Testis (tissue), 3 donors: ENCODE measurements around the gene CAMK2B. TPM values are rescaled to one million over a fixed set of nuclear protein-coding genes. Genes with fewer than 3 reads are reported as not detected.

Source experiments
- DNase-seq: peaks from one replicate; pipeline ENCODE4 v3.0.0-alpha.2; 2019
- H3K27ac ChIP-seq, 2 donors: fragments of 200-600 bp; sonication (generic); one replicate each; pipeline ENCODE4 v1.5.1; 2019
- H3K27me3 ChIP-seq: fragments of 200-600 bp; sonication (generic); one replicate; pipeline ENCODE4 v1.5.1; 2019
- H3K36me3 ChIP-seq: fragments of 200-600 bp; sonication (generic); one replicate; pipeline ENCODE4 v1.5.1; 2017; ENCODE audit warnings: low read depth; ENCODE audit errors: missing control alignments
- H3K4me1 ChIP-seq: fragments of 200-600 bp; sonication (generic); one replicate; pipeline ENCODE4 v1.5.1; 2019
- H3K4me3 ChIP-seq, 2 donors: fragments of 200-600 bp; sonication (generic); one replicate each; pipeline ENCODE4 v1.5.1; 2017 to 2019
- H3K9me3 ChIP-seq: fragments of 200-600 bp; sonication (generic); one replicate; pipeline ENCODE4 v1.5.1; 2017
- POLR2A ChIP-seq: fragments of 450-650 bp; IDR thresholded peaks from one replicate; pipeline ENCODE4 v1.6.1; 2017; ENCODE audit warnings: antibody characterized with exemption, mild to moderate bottlenecking, moderate library complexity
- WGBS, 2 donors: methylation state at CpG; one replicate each; pipeline ENCODE4 v1.1.5; 2018; 5-methylcytosine and 5-hydroxymethylcytosine counted together
- intact Hi-C: fragments of 100-400 bp; cut with DNase I; formaldehyde crosslinking; loops from one replicate; pipeline ENCODE4 v1.15.1; 2023; ENCODE audit warnings: low total_unique reads
- polyA plus RNA-seq: library from polyadenylated mRNA; stranded (reverse); fragments of 350-450 nt; fragmentation: Illumina TruSeq; extraction: RNeasy Lipid Tissue Mini Kit (QIAGEN cat#74804); gene quantifications from one replicate; pipeline ENCODE4 v1.2.3, GENCODE V29; 2014; ENCODE audit warnings: low read depth, low replicate concordance; ENCODE audit not compliant: insufficient read depth
- total RNA-seq, 2 donors: library from RNA; depleted of rRNA; stranded (reverse); fragments of >200 nt; gene quantifications; one replicate each; pipeline ENCODE4 v1.2.3, GENCODE V29; 2016
- TF ChIP-seq, protein P1 (sequence below), 3 experiments: fragments of 450-650 bp in 2 of 3; fragments of 200-600 bp in 1 of 3; sonication (generic) in 1 of 3; IDR thresholded peaks; one replicate each; pipeline ENCODE4 v1.5.1; 2016 to 2019; ENCODE audit warnings: antibody characterized with exemption in 3 of 3, mild to moderate bottlenecking in 2 of 3, moderate library complexity in 1 of 3

Gene CAMK2B
- total and polyA plus RNA-seq, 3 donors from 2014 or later = 4.0 to 12.5 (median 12.1) TPM

DNA sequence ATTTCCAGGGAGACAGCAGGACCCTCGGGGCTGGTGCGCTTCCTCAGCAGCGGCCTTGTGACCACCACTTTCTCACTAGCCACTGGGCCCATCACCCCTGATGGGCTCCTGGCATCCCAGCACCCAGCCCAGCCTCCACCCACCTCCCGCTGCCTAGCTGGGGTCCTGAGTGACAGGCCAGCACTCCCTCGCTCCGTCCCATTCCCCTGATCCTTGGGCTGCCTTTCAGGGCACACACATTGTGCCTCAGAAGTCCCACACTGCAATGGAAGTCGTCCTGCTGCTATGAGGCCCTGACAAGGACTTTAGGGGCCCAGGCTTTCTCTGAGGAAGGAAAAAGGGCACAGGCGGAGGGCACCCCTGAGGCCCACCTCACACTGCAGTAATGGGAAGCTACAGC, 12.4 kb downstream of the CAMK2B start:
- no peaks in the 10 kb centered on the region for H3K4me1 ChIP-seq
- no peak overlapping the region for H3K4me3 ChIP-seq
- no peaks in the 10 kb centered on the region for H3K36me3 ChIP-seq
- intact Hi-C loops = no loop called here
- no peak overlapping the region for H3K27ac ChIP-seq
- WGBS, 2 donors = 86 to 97% methylated on average over 6 to 8 of the region's 8 CpGs
- no peaks in the 10 kb centered on the region for H3K9me3 ChIP-seq
- no peaks in the 10 kb centered on the region for H3K27me3 ChIP-seq
- DNase-seq = peak; percentile 7
- TF ChIP-seq POLR2A = no peak
- TF ChIP-seq, protein P1, sequence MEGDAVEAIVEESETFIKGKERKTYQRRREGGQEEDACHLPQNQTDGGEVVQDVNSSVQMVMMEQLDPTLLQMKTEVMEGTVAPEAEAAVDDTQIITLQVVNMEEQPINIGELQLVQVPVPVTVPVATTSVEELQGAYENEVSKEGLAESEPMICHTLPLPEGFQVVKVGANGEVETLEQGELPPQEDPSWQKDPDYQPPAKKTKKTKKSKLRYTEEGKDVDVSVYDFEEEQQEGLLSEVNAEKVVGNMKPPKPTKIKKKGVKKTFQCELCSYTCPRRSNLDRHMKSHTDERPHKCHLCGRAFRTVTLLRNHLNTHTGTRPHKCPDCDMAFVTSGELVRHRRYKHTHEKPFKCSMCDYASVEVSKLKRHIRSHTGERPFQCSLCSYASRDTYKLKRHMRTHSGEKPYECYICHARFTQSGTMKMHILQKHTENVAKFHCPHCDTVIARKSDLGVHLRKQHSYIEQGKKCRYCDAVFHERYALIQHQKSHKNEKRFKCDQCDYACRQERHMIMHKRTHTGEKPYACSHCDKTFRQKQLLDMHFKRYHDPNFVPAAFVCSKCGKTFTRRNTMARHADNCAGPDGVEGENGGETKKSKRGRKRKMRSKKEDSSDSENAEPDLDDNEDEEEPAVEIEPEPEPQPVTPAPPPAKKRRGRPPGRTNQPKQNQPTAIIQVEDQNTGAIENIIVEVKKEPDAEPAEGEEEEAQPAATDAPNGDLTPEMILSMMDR (IDR thresholded peaks at IDR 0.05) = no peak

DNA sequence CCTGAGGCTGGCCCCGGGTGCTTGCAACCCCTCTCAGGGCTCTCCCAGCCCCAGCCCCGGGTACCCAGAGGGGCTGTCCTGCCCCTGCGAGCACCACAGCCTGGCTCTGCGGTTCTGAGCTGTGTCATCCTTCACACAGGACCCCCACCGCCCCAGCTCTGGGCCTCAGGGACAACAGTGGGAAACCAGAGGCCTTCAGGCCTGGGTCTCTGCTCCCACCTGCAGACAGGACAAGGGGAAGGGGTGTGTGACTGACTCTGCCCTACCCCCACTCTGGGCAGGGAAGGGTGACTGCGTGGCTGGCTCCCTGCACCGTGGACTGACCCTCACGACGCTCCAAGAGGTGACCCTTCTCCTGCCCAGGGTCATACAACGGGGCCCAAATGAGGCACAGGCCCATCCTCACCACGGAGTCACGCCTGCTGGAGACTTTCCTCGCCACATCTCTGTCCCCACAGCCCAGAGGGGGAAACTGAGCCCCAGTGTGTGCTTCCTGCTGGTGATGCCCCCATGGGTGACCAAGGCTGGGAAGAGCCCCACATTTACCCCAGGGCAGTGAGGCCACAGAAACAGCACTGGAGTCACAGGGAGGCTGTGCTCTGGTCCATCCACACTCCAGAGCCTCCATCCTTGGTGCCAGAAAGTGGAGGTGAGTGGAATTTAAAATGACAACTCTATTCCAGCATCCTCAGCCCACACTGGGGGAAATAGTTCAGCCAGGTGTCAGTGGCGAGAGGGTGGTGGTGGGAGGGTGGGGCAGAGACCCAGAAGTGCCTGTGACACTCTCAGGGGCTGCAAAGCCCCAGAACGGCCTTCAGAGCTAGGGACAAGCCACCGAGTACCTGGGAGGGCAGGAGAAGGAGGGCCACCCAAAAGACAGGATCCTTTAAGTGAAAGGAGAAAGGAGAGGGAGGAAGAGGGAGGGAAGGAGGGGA, 13.6 kb downstream of the CAMK2B start:
- Histone ChIP-seq H3K36me3 (no peaks in the 10 kb centered on the region), H3K27ac (no peak overlapping the region), H3K9me3 (no peaks in the 10 kb centered on the region), H3K4me3 (no peak overlapping the region), H3K4me1 (no peaks in the 10 kb centered on the region), H3K27me3 (no peaks in the 10 kb centered on the region)
- TF ChIP-seq, protein P1 (IDR thresholded peaks at IDR 0.05) = no peak
- TF ChIP-seq POLR2A = no peak
- intact Hi-C loops = no loop called here
- DNase-seq = peak; percentile 7
- 78 to 93% methylated on average over 4 to 12 of the region's 16 CpGs for WGBS, 2 donors

DNA sequence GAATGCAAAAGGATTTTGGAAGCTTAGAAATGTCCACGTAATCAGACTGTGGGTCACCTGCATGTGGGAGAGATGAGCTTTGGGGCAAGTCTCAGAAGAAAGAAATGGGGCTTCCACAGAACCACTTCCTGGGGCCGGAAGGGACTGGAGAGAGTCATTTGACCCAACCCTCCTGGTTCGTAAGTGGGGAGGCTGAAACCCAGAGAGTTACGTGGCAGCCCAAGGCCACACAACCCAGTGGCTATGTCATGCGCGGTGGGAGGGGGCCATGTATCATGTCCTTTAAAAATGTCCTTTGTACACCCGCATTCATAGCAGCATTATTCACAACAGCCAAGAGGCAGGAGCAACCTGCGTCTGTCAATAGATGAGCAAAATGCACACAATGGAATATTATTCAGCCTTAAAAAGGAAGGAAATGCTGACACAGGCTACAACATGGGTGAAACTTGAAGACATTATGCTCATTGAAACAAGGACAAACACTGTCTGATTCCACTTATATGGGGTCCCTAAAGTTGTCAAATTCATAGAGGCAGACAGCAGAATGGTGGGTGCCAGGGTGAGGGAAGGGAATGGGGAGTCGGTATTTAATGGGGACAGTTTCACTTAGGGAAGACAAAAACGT, 15.1 kb downstream of the CAMK2B start:
- H3K9me3 ChIP-seq = no peaks in the 10 kb centered on the region
- H3K4me1 ChIP-seq = no peaks in the 10 kb centered on the region
- peak; percentile 11 for DNase-seq
- H3K27me3 ChIP-seq = no peaks in the 10 kb centered on the region
- WGBS, 2 donors = 43 to 64% methylated on average over 10 of the region's 10 CpGs
- intact Hi-C loops = no loop called here
- H3K36me3 ChIP-seq = no peaks in the 10 kb centered on the region
- no peak overlapping the region for H3K27ac ChIP-seq
- H3K4me3 ChIP-seq = peak overlapping the region; percentile 37 to 53
- TF ChIP-seq POLR2A = no peak
- TF ChIP-seq, protein P1 (IDR thresholded peaks at IDR 0.05) = no peak

DNA sequence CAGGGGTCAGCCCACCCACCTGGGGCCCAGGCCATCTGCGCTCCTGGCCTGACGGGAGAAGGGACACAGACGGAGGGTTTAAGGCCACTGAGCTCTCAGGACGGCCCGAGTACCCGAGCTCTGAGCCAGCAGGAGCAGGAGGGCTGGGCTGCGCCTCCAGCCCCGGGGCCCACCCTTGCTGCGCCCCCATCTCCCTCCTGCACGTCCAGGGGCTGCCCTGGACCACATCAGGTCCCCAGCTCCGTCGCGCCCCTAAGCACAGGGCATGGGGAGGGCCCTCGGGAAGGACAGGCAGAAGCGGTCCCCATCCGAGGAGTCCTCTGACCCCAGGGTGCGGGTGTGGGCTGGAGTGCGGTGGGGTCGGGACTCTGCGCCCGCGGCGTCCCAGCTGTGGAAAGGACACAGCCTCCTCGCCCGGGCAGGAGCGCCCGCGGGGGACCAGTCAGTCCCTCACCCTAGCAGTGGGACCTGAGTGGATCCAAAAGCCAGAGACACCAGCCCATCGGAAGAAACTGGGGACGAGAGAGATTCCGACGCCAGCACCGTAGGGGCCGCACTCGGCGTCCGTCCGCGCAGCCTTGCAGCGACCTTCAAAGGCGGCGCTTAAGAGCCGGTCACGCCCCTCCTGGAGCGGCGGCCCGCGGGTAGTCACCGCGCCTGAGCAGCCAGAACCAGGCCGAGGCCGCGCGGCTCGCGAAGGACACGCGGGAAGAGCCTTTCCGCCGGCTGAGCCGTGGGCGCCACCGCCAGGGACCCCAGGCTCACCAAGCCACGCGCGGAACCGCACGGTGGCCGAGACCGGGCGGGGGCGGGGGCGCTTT, 15.9 kb downstream of the CAMK2B start:
- Histone ChIP-seq H3K27ac (no peak overlapping the region), H3K27me3 (no peaks in the 10 kb centered on the region), H3K9me3 (no peaks in the 10 kb centered on the region), H3K4me3 (peak overlapping the region; percentile 37 to 53), H3K36me3 (no peaks in the 10 kb centered on the region), H3K4me1 (no peaks in the 10 kb centered on the region)
- WGBS, 2 donors = 0 to 12% methylated on average over 6 to 69 of the region's 73 CpGs
- TF ChIP-seq, protein P1 (IDR thresholded peaks at IDR 0.05) = no peak
- no peak for TF ChIP-seq POLR2A
- peak; percentile 74 for DNase-seq
- intact Hi-C loops = no loop called here
